Subcutaneous adipose tissue (tissue), 4 donors: ENCODE data around the gene PHACTR4. TPM values are rescaled to one million over a fixed set of nuclear protein-coding genes. Genes with fewer than 3 reads are reported as not detected.

ENCODE experiments used
- CTCF ChIP-seq: fragments of 450-650 bp; IDR thresholded peaks from one replicate; pipeline ENCODE4 v1.5.1; 2016; ENCODE audit warnings: low read depth, mild to moderate bottlenecking, control low read depth, antibody characterized with exemption, moderate library complexity
- total RNA-seq, 4 donors: library from RNA; depleted of rRNA; stranded (reverse); fragments of >200 nt; gene quantifications; one replicate each; pipeline ENCODE4 v1.1.0, GENCODE V29; 2016

PHACTR4 gene
- total RNA-seq, 4 donors from 2014 or later = 15.4 to 24.9 (median 19.1) TPM

GRCh38 chr1:28359592-28360239 lies 9.8 kb upstream of the PHACTR4 start:
- no peak for TF ChIP-seq CTCF

- TF ChIP-seq CTCF = no peak
Observed at GRCh38 chr1:28364888-28365287, 4.7 kb upstream of the PHACTR4 start.

- no peak for TF ChIP-seq CTCF
Observed at GRCh38 chr1:28365864-28366263, 3.7 kb upstream of the PHACTR4 start.

- TF ChIP-seq CTCF = no peak
Observed at GRCh38 chr1:28370239-28371009, 884 bp downstream of the PHACTR4 start.

- no peak for TF ChIP-seq CTCF
Observed at GRCh38 chr1:28371010-28371377, 1.5 kb downstream of the PHACTR4 start.

GRCh38 chr1:28374297-28374696 lies 4.8 kb downstream of the PHACTR4 start:
- TF ChIP-seq CTCF = no peak

GRCh38 chr1:28378906-28379305 lies 9.4 kb downstream of the PHACTR4 start:
- TF ChIP-seq CTCF = no peak
